Measurements from ENCODE around the gene PDE10A.

The PDE10A gene

GRCh38 chr6:165652766-165653165, 10.3 kb downstream of the PDE10A start:
- ATAC-seq: no peak
- no peak for TF ChIP-seq RARB (CRISPR knock-in tag; IDR thresholded peaks at IDR 0.05)
- TF ChIP-seq TSHZ2 (CRISPR knock-in tag; IDR thresholded peaks at IDR 0.05): no peak

DNA sequence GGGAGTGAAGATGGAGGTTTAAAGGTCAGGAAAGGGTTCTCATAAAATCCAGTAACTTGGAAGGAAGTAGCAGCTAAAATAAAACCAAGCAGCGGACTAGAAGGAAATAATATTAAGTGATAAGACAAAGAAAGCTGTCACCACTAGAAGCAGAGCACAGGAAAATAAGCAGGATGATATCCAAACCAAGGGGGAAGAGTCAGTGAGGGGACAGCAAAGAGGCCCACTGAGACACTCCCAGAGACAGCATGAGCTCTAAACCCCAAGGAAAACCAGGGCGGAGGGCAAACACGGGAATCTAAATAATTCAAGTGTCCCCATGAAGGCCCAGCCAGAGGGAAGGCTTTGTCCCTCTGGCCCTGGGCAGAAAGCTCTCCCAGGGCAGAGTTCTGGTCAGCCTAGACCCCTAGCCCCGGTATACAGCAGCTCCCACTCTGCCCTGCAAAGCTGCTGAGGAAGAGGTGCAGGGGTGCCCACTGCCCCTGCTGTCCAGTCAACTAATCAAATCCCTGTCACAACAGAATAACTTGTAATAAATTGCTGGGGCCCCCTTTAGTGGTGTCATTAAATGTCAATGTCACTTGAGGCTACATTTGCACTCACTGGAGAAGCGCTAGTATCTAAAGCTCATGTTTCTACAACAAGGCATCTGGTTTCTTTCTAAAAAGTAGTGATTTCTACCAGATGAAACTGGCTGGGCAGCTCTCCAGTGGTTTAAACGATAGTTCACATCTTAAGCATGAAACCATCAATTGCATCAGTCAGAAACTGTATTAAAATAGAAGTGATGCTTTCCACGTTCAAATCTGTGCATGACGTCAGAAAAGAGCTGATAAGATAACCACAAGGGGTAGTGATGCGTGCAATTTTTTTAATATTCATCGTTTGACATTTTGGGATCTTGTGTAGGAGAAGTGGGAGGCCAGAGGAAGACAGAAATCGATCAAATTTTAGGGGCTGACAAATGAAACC, 13.6 kb downstream of the PDE10A start:
- no peak for ATAC-seq
- TF ChIP-seq TOX (CRISPR knock-in tag; IDR thresholded peaks at IDR 0.05; ENCODE audit: borderline replicate concordance) (no peak), CSDC2 (CRISPR knock-in tag; IDR thresholded peaks at IDR 0.05) (peak; percentile 55; the same call in 1 of the 2 replicates), GLIS3 (CRISPR knock-in tag; IDR thresholded peaks at IDR 0.05) (no peak), TSHZ2 (CRISPR knock-in tag; IDR thresholded peaks at IDR 0.05) (peak; percentile 77)

- no peak for ATAC-seq
- TF ChIP-seq TSHZ2 (CRISPR knock-in tag; IDR thresholded peaks at IDR 0.05): no peak
- TF ChIP-seq ISL1 (CRISPR knock-in tag; IDR thresholded peaks at IDR 0.05): no peak
- no peak for TF ChIP-seq OSR1 (CRISPR knock-in tag; IDR thresholded peaks at IDR 0.05)
- no peak for TF ChIP-seq TCF4 (CRISPR knock-in tag; IDR thresholded peaks at IDR 0.05; ENCODE audit: borderline replicate concordance)
- no peak for TF ChIP-seq ESRRG (CRISPR knock-in tag; IDR thresholded peaks at IDR 0.05)
- no peak for TF ChIP-seq ZFP3 (CRISPR knock-in tag; IDR thresholded peaks at IDR 0.05)
- TF ChIP-seq PPARA (CRISPR knock-in tag; IDR thresholded peaks at IDR 0.05; ENCODE audit: borderline replicate concordance): no peak
- TF ChIP-seq, protein P1, sequence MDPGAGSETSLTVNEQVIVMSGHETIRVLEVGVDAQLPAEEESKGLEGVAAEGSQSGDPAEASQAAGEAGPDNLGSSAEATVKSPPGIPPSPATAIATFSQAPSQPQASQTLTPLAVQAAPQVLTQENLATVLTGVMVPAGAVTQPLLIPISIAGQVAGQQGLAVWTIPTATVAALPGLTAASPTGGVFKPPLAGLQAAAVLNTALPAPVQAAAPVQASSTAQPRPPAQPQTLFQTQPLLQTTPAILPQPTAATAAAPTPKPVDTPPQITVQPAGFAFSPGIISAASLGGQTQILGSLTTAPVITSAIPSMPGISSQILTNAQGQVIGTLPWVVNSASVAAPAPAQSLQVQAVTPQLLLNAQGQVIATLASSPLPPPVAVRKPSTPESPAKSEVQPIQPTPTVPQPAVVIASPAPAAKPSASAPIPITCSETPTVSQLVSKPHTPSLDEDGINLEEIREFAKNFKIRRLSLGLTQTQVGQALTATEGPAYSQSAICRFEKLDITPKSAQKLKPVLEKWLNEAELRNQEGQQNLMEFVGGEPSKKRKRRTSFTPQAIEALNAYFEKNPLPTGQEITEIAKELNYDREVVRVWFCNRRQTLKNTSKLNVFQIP (CRISPR knock-in tag; IDR thresholded peaks at IDR 0.05; ENCODE audit: borderline replicate concordance, low read depth): no peak
- no peak for TF ChIP-seq CSDC2 (CRISPR knock-in tag; IDR thresholded peaks at IDR 0.05)
- TF ChIP-seq ZFP30 (CRISPR knock-in tag; IDR thresholded peaks at IDR 0.05): no peak
- no peak for TF ChIP-seq CREB5 (CRISPR knock-in tag; IDR thresholded peaks at IDR 0.05; ENCODE audit: low read depth)
- TF ChIP-seq PATZ1 (CRISPR knock-in tag; IDR thresholded peaks at IDR 0.05; ENCODE audit: borderline replicate concordance): no peak
- no peak for TF ChIP-seq ZNF565 (CRISPR knock-in tag; conservative IDR thresholded peaks at IDR 0.05; ENCODE audit: low read depth)
- no peak for TF ChIP-seq TOX (CRISPR knock-in tag; IDR thresholded peaks at IDR 0.05; ENCODE audit: borderline replicate concordance)
- no peak for TF ChIP-seq SNAI2 (CRISPR knock-in tag; IDR thresholded peaks at IDR 0.05)
- no peak for TF ChIP-seq BACH2 (CRISPR knock-in tag; IDR thresholded peaks at IDR 0.05; ENCODE audit: borderline replicate concordance)
- TF ChIP-seq ARNTL (CRISPR knock-in tag; IDR thresholded peaks at IDR 0.05; ENCODE audit: borderline replicate concordance, low read depth): no peak
- no peak for TF ChIP-seq RARB (CRISPR knock-in tag; IDR thresholded peaks at IDR 0.05)
These were observed 16.0 kb downstream of the PDE10A start for GRCh38 chr6:165647041-165647440.

Measured in SK-N-SH treated with all-trans-retinoic acid at 6 μM for 48 hours (cell line).